Colonic mucosa (tissue), 4 donors: Measurements from ENCODE around the gene SMIM41. TPM values are rescaled to one million over a fixed set of nuclear protein-coding genes. Genes with fewer than 3 reads are reported as not detected.

Source experiments
- DNase-seq: peaks from one replicate; pipeline ENCODE4 v3.0.0-alpha.2; 2020
- H3K27ac ChIP-seq: fragments of 200-600 bp; one replicate; pipeline ENCODE4 v1.8.0; 2021
- H3K27me3 ChIP-seq: fragments of 200-600 bp; one replicate; pipeline ENCODE4 v1.8.0; 2021
- H3K36me3 ChIP-seq: fragments of 200-600 bp; one replicate; pipeline ENCODE4 v1.8.0; 2021
- H3K4me1 ChIP-seq: fragments of 200-600 bp; one replicate; pipeline ENCODE4 v1.8.0; 2021; ENCODE audit warnings: mild to moderate bottlenecking
- H3K4me3 ChIP-seq: fragments of 200-600 bp; one replicate; pipeline ENCODE4 v1.8.0; 2021
- H3K9ac ChIP-seq, 2 donors: one replicate each; pipeline ENCODE4 v1.7.0; 2013; ENCODE audit warnings: control low read depth in 2 of 2, low read depth in 2 of 2, low read length in 2 of 2
- H3K9me3 ChIP-seq: fragments of 200-600 bp; one replicate; pipeline ENCODE4 v1.8.0; 2021
- CTCF ChIP-seq: fragments of 200-600 bp; IDR thresholded peaks from one replicate; pipeline ENCODE4 v1.8.0; 2022; ENCODE audit warnings: antibody characterized with exemption, mild to moderate bottlenecking
- intact Hi-C: fragments of 100-400 bp; cut with DNase I; formaldehyde crosslinking; loops from one replicate; pipeline ENCODE4 v1.14.1; 2022
- total RNA-seq, 2 donors: library from RNA; stranded (reverse); fragmentation: NEBNext Ultra II Directional in 1 of 2; extraction: Animal tissue kit (Norgen Biotek cat#: 25700) in 1 of 2; gene quantifications; one replicate each; pipeline ENCODE4 v1.2.1, GENCODE V29; 2021
- donor health status: healthy.
- donor health status: DM: no; HTN: no; CAD: no.
- donor health status: DM: no; HTN: no; CAD: no.

Gene SMIM41
- total RNA-seq, 2 donors from 2014 or later, result 0.30 to 0.58 TPM

GRCh38 chr12:52122904-52123303, 43.4 kb downstream of the SMIM41 start:
- H3K9ac ChIP-seq, result no peak overlapping the region
- H3K27me3 ChIP-seq, result no peaks in the 10 kb centered on the region
- no peak for DNase-seq
- H3K36me3 ChIP-seq, result no peaks in the 10 kb centered on the region
- H3K9me3 ChIP-seq, result no peaks in the 10 kb centered on the region
- no peaks in the 10 kb centered on the region for H3K4me1 ChIP-seq
- intact Hi-C loops, result loop anchor here (5.0 kb wide), 1 partner anchor 96 kb away; no protein-coding TSS in a partner anchor
- no peak for TF ChIP-seq CTCF
- no peak overlapping the region for H3K4me3 ChIP-seq
- H3K27ac ChIP-seq, result no peak overlapping the region

DNA sequence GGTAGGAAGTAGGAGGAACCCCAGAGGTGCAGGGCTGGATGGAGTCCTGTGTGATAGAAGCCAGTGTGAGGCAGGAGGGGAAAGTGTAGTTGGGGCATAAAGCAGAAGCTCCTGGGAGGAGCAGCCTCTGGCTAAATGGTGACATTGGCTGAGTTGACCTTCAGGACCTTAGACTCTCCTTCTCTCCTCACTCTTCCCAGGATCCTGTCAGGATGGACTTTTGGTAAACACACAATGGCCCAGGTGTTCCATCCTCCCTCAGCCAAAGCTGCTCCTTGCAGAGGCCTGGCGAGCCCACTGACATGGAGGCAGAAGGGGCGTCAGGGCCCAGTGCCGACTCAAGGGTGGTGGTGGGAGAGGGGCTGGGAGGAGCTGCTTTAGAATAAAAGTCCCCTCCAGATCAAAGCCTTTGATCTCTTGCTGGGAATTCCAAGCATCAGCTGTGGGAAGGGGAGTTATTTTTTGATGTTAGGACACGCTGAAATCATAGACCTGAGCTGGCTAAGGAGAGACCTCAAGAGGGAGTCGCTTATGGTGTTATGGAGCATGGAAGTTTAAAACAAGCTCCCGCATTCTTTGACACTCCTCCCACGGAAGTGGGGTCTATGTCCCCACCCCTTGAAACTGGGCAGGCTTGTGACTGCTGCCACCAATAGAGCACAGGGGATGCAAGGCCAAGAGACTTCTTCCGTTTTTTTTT, 44.1 kb downstream of the SMIM41 start:
- no peaks in the 10 kb centered on the region for H3K4me1 ChIP-seq
- no peaks in the 10 kb centered on the region for H3K9me3 ChIP-seq
- intact Hi-C loops, result loop anchor here (5.0 kb wide), 1 partner anchor 96 kb away; no protein-coding TSS in a partner anchor
- H3K9ac ChIP-seq, result no peak overlapping the region
- no peak overlapping the region for H3K27ac ChIP-seq
- no peaks in the 10 kb centered on the region for H3K36me3 ChIP-seq
- no peaks in the 10 kb centered on the region for H3K27me3 ChIP-seq
- H3K4me3 ChIP-seq, result no peak overlapping the region
- DNase-seq, result no peak
- no peak for TF ChIP-seq CTCF

GRCh38 chr12:52125476-52125900, 46.0 kb downstream of the SMIM41 start:
- TF ChIP-seq CTCF, result no peak
- Histone ChIP-seq H3K36me3 (no peaks in the 10 kb centered on the region), H3K9me3 (no peaks in the 10 kb centered on the region), H3K4me3 (no peak overlapping the region), H3K9ac (no peak overlapping the region), H3K27ac (no peak overlapping the region), H3K4me1 (no peaks in the 10 kb centered on the region), H3K27me3 (no peaks in the 10 kb centered on the region)
- DNase-seq, result no peak
- intact Hi-C loops, result no loop called here

DNA sequence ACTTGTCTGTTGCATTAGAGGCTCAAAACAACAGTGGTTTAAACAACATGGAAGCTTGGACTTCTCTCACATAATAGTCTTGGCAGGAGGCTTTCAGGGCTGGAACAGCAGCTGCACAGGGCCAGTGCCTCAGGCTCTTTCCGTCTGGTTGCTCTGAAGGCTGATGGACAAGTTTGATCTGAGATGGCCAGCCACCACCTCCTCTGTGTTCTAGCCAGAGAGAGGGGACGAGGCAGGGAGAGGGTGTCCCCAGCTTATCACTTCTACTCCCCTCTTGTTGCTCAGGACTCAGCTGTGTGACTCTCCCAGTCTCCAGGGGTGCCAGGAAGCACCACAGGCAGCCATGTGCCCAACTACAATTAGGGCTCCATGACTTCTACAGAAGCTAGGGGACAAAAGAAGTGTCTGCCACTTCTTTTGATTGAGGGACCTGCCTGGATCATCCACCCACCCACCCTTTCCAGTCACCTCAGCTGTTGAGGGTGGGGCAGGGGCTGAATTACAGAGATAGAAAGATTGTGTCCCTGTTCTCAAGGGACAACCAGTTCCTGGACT, 46.6 kb downstream of the SMIM41 start:
- intact Hi-C loops, result no loop called here
- no peak overlapping the region for H3K27ac ChIP-seq
- DNase-seq, result no peak

More for the DNA sequence above, 46.6 kb downstream of the SMIM41 start:
- Histone ChIP-seq H3K4me3 (no peak overlapping the region), H3K27me3 (no peaks in the 10 kb centered on the region), H3K4me1 (no peaks in the 10 kb centered on the region), H3K36me3 (no peaks in the 10 kb centered on the region), H3K9me3 (no peaks in the 10 kb centered on the region), H3K9ac (no peak overlapping the region)
- no peak for TF ChIP-seq CTCF
